Fibroblast of skin of left biceps (primary cell): ENCODE measurements around the gene COA8.

Source experiments
- DNase-seq, 2 experiments: peaks; one replicate each; pipeline ENCODE4 v3.0.0-alpha.2; 2013; ENCODE audit warnings: low read depth in 2 of 2

The COA8 gene

DNA sequence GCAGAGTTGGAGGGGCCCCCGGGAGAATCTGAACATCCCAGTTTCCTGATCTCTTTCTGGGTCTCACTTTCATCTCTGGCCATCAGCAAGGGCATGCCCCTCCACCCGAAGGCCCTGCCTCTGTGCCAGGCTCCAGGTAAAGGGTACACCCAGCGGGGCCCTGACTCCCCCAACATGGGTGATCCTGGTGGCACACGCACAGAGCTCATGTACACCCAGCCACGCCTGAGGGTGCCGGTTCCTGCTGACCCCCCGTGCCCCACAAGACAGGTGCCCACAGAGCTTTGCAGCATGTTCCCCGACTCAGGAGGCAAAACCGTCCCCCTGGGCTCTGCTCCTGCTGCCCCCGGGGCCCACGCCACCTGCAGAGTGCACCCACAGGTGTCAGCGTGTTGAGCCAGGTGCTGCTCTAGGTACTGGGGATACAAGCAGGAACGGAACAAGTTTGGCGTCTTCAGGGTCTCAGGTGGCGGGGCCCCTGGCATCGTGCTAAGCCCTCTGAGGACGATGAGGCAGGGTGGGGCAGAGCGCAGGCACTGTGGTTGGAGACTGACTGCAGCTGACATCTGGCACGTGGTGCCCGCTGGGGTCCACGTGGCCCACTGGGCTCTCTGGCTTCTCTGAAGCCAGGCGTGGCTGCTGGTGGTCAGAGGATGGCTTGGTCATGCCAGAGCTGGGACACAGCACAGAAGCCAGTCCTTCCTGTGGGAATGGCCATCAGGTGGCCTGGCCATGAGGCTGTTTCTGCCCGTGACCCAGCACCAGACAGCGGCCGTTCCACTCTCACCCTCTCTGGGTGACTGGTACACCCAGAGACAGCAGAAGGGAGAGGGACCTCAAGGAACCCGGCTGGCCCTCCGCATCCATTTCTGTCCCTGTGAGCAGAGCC, 14.1 kb upstream of the COA8 start:
- DNase-seq, result no peak

DNA sequence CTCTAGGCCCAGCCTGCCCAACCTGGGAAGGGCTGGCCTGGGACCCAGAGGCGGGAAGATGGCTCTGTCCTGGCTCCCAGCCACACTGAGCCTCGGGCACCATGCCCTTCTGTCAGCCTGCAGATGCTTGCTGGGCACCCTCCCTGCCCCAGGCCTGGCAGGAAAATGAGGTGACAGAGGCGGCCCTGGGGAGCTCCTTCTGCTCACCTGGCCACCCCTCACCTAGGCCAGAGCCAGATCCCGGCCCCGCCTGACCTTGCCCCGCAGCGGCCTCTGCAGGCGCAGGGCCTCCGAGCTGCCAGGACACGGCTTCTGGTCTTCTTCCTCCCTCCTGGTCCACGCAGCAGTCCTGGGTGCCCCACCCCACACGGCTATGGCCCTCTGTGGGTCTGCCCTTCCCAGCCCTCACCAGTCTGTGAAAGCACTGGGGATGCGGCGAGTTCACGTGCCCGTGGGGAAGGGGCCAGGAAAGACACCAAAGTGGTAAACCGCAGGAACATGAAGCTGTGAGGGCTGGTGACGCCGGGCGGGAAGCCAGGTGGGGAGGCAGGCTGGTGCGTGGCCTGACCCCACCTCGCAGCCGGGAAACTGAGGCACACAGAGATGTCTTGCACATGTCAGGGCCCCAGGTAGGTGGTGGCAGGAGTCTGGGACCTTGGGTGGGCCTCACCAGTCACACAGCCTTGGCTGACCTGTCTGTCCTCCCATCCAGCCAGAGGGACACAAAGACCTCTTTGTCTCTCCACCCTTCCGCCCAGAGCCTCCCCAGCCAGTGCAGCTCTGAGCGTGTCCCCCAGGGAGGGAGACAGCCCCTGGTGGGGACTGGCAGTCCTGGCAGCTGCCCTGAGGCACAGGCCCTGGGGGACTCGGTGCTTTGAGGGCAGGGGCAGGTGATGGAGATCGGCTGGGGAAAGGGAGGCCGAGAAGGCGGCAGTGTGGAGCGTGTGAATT, 13.1 kb upstream of the COA8 start:
- no peak for DNase-seq

DNA sequence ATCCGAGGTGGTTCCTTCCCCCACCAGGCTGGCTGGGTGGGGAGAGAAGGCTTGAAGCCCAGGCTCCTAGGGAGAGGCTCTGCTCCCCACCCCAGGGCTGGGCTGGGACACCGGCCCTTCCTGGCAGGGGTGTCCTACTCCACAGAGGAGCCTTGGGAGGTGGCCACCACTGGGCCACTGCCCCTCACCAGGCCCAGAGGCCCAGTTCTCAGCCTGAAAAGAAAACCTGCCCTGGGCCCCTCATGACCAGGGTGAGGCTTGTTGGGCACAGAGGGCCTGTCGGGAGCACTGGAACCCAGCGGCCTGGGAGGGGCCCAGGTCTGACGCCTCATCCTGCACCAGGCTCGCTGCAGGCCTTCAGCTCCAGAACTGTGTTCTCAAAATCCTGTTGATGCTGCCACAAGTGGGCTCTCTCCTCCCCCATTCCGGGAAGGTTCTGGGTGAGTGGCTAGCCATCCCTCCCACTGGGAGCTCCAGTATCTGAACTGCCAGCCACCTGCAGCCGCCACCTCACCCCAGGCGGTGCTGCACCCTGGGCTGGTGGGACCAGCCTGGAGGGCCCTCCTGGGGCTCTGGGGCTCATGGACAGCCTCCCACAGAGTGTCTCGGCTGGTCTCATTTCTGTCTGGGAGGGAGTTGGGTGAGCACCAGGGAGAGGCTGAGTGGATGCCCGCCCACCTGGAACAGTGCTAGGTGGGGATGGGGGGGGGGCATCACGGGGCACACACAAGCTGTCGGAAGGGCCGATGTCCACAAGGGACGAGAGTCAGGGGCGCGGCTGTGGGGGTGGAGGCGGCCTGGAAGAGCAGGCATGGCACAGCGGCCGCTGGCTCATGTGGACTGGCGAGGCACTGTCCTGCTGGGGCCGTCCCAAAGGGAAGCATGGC, 12.1 kb upstream of the COA8 start:
- DNase-seq, result no peak

DNA sequence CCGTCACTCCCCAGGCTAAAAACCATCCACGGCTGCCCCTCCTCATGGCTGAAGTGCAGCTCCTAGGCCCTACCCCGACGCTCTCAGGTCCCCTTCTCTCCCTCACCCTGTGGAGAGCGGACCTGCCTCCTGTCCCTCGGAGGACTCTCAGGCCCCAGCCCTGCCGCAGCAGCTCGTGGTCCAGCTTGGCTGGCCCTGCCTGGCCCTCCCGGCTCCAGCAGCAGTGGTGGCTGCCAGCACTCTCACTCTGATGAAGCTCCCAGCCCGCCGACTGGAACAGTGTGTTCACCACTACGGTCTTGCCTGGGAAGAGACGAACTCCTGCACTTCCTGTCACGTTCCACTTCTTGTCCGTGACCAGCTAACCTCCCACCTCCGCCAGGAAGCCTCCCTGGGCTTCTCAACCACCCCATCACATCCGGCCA, 11.4 kb upstream of the COA8 start:
- no peak for DNase-seq

DNA sequence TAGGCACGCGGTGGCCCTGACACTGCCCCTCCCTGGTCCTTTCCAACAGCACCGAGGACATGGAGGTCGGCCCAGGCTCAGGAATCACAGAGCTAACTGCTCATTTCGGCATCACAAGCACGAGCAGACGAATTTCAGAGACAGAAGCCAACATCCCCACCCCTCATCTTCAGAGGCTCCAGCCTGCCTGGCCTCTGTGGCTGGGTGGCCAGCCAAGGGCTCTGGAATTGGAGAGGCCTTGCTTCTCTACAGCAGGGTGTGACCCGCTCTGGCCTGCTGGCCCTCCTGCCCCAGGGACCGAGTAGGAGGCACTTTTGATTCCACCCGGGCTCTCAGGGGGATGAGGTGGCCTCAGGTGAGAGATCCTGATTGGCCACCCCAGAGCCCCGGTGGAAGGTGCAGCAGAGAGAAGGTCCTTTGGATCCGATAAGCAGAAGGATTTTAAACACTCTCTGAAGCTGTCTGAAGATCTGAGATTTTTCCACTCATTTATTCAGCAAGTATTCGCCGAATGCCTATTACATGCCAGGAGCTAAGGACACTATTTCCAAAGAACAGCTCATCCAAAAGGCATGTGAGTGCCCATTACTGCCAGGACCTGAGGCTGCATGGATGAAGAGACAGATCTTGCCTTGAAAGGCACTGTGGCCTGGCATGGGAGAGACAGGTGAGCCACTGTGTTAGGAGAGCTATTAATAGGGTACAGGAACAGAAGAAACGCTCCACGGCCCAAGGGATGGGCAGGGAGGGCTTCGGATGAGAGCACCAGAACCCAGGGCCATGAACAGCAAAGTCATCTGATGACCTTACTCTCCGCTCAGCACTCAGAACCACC, 10.5 kb upstream of the COA8 start:
- DNase-seq, result no peak

DNA sequence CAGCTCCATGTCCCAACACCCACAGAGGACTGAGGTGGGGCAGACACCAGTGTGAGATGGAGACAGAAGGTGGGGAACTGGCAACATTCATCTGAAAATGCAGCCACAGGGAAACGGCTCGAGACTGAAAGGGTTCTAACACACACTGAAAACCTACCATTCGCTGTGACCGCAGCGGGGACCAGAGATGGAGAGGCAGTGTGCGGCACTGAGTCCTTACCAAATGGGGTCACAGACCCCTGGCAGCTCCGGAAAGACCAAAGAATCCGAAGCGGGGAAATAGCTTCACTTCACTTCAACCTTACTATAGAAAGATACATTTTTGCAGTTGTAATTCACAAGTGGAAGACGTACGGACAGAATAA, 9.9 kb upstream of the COA8 start:
- DNase-seq, result no peak

DNA sequence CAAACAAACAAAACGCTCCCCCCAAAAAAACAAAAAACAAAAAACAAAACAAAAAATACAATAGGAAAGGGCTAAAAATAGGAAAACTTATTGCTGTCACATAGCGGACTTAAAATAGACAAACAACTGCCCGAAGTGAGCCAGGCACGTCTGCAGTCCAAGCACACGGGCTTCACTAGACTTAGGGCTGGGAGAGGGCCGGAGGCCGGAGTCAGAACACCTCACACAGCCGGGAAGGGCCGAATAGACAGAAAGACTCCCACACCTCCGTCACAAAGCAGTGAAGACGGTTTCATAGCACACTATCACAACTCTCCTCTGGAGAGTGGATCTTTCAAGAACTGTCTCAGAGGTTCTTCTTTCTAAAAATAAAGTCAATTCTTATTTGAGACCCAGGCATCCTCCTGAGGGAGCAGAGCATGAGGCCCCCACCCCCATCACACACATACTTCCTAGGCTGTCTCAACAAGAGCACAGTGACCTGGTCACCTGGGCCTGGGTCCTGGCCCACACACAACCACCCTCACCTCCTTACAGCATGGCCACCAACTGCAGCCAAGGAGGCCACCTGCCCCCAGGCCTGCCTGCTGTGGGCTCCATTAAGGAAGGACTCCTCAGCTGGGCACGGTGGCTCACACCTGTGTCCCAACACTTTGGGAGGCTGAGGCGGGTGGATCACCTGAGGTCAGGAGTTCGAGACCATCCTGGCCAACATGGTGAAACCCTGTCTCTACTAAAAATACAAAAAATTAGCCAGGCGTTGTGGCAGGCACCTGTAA, 7.0 kb upstream of the COA8 start:
- no peak for DNase-seq

DNA sequence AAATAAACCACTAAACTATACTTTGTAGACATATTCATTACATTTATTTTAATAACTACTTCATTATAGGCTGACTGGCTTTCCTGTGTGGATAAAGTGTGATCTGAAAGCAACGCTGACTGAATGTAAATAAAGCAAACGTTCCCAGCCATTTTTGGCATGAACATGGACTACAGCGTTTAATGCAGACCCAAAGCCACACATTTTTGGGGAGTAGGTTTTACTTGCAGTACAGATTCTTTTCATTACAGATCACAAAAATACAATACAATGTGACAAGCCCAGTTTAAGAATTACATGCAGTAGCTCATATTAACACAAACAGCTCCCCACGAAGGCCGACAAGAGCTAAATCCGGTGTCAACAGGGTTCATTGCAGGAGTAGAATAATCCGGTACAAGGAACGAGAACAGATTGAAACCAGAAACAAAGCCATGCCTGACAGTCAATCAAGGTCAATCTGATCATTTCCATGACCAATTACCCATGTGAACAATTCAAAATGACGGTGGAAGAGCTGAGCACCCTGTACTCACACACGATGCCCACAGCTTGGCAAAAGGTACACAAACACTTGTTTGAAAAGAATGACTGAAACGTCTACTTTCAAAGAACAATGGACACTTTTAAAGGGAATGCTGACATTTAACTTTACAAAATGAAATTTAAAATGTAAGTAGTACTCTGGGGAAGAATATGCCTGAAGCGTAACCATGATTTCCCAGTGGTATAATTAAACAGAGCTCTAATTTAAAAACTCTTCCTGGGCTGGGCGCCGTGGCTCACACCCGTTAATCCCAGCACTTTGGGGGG, 5.6 kb upstream of the COA8 start:
- DNase-seq, result no peak

DNA sequence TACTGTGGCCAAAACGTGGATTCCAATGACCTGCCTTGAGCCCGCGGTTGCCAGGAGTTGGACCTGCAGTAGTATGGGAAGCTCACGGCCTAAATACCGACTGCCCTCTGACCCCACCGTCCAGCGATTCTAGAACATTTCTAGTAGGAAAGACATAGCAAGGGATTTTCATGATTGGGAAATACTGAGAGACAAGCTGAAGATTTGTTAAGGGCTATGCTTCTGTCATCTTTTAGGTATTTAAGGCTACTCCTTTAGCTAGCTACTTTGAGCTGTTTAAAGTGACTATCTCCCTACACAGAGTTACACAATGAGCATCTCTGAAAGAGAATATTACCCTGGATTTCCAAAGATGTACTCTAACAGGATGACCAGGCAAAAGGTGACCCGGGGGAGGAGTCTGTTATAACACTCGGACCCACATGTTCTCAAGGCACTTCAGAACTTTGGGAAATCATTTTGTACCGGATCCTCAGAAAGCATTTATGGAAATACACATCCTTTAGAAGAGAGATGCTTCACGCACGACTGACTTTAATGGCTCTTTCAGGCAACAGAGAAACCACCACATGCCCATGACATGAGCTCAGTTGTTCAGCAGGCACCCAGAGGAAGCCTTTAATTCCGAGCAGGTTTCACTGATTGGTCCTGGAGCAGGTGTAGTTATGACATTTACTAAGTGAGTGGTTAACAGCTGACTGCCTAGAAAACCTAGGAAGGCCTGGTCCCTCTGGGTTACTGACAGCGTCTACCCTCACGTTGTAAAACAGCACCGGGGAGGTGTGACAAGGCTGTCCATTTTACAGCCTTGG, 4.5 kb upstream of the COA8 start:
- DNase-seq, result no peak

DNA sequence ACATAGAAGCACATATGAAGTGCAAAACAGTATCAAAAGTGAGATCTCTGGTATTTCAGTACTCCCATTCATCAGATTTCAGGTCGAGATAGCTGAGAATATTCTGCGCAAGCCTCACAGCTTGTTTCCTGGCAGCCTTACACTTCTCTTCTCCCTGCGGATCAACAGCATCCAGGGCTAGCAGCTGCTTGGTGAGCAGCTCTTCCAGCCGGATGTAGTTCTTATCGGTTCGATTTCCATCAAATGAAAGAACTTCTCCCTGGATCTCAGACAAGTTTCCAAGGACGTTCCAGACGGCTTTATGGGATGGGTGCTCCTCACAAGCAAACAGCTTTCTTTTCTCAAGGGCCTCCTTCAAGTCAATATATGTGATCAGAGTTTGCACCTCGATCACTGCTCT, 3.0 kb upstream of the COA8 start:
- DNase-seq, result no peak

DNA sequence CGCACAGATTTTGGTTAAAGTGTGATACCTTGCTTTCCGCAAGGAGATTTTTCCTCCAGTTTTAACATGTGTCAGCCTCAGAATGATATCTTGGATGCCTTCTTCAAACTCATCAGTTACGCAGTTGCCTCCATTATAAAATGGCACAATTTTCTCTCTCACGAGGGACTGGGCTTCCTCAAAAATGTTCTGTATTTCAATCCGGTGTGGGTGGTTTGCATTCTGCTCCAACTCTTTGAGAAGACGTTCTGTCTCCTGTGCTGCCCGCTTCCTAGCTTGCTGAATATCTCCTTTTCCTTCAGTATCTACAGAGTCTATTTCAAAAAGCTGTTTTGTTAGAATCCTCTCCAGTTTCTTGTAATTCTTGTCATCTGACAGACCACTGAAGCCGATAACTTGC, 2.1 kb upstream of the COA8 start:
- DNase-seq, result no peak

DNA sequence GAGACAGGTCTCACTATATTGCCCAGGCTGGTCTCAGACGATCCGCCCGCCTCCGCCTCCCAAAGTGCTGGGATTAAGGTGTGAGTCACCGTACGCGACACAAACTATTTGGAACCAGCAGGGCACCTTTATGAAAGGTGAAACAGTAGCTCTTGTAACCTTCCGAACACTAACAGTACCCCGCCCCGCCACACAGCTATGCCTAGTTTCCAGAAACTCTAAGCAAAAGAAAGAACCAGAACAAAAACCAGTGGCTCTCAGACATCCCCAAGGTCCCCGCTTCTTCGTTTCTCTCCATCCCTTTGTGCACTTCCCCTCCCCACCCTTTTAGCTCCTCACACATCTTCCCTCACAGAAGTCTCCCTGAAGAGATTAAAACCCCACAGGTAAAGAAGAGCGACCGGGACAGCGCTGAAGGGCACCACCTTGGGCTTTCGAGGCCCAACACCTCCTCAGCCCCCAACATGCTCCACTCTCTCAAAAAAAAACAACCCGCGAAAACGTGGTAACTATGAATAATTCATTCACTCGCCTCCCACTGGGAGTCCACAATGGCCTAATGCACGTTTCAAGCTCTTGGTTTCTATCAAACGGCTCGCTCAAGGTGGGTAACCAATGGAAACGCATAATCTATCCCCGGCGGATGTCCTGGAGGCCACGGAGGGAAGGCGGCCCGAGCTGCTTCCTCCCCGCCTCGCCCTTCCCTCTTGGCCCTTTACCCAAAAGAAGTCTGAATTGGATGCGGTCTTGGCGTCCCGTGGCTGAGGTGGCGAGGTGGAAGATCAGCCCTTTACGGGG, 1.2 kb upstream of the COA8 start:
- no peak for DNase-seq

DNA sequence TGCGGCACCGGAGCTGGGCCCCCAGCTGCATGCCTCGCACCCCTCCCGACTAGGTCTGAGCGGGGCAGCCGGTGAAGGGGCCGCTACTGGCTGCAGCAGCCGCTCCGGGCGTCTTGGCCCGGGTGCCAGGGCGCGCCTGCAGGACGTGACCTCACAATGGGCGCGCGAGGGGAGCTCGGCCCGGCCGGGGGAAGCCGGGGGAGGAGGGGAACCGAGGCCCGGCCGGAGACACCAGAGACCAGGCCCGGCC, 656 bp upstream of the COA8 start:
- DNase-seq, result no peak

DNA sequence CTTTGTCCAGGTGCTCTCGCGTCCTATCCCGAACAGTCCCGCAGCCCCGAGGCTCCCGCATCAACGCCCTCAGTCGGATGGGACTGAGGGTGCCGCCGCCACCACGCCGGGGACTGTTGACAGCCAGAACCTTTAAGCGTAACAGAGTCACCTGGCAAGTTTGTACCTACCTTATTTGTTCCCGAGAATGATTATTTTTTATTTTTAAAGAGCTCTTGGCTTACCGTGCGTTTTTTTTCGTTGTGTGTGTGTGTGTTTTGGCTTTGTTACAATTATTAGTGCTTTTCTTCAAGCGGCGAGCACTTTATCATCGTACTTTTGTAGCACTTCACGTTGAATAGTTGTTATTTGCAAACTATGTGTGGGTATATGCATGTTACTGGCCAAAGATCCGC, 463 bp downstream of the COA8 start:
- no peak for DNase-seq

DNA sequence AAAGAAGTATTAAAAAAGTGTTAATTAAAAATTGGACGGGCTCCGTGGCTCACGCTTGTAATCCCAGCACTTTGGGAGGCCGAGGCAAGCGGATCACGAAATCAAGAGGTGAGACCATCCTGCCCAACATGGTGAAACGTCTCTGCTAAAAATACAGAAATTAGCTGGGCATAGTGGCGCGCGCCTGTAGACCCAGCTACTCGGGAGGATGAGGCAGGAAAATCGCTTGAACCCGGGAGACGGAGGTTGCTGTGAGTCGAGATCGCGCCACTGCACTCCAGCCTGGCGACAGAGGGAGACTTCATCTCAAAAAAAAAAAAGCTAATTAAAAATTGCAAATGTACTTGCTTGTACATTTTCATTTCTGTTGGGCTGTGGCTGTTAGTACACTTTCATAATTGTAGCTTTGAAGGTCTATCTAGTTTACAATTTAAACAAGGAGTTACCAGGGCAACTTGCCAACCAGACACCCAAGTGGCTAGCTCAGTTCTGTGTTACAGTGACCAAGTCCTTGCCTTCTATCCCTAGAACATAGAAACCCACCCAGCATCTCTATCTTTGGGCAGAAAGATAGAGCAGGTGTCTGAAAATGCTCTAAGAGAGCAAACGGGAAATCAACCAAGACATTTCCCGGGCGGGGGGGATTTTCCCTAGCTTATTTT, 1.2 kb downstream of the COA8 start:
- no peak for DNase-seq

DNA sequence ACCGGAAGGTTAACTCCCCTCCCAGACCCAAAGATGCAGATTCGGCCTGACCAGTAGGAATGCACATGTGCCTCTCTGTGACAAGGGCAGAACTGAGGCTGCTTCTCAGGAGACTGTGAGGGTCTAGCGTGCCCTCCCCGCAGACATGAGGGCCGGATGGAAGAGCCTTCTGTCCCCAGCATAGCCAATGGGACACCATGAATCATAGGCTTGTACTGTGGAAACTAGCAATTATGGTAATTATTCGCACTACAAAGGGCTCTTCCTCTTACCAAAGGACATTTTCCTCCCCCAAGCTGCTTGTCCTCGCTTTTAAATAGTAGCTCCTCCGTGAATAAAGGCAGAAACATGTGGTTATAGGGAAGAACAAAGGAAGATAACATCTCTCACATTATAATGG, 6.2 kb downstream of the COA8 start:
- DNase-seq, result no peak

DNA sequence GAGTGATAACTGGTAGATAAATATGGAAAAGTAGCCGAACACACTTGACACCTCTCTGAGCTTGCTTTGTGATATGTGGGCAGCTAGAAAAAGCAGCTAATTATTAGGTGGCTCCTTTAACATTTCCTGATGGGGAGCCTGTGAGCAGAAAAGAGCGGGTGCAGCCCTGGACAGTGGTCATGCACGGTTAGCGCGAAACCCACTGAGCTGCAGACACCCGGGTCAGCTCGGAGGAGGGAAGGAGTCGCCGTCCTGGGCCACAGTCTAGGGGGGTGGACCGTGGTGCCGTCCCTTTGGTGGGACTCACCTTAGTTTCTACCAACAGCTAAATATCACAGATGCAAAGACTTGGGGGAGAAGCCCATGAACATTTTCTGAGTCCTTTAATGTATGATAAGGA, 6.6 kb downstream of the COA8 start:
- DNase-seq, result no peak
